HepG2 (cell line): Measurements from ENCODE around the gene SPRED2. TPM values are rescaled to one million over a fixed set of nuclear protein-coding genes. Genes with fewer than 3 reads are reported as not detected.

Experiments
- ATAC-seq: fragments of 200-7000 bp; cut with Tn5 transposase; 3 replicates; pipeline ENCODE4 v1.9.1; 2020; ENCODE audit warnings: mild to moderate bottlenecking, moderate library complexity
- BruUV-seq: library from RNA; stranded (reverse); fragments of 400-500 nt; replicated peaks from 2 replicates; lab custom pipeline; 2021; lab: Mats Ljungman, UMichigan
- CTCF ChIA-PET: fragments of 300-600 bp; formaldehyde crosslinking; extraction: SDS; loops from one replicate; lab custom pipeline; 2021; ENCODE audit warnings: low total read pairs, inconsistent platforms, low intra/inter-chr PET ratio; lab: Yijun Ruan, JAX
- POLR2A ChIA-PET: fragments of 350-600 bp; sonication (Branson Sonifier 250); formaldehyde crosslinking; loops from one replicate; lab custom pipeline; 2020; ENCODE audit warnings: antibody characterized with exemption, inconsistent platforms; lab: Yijun Ruan, JAX
- DNase-seq: peaks from one replicate; pipeline ENCODE4 v3.0.0-alpha.2; 2015; ENCODE audit warnings: low spot score
- FAIRE-seq: peaks from 3 replicates; lab custom pipeline; 2011; peaks lifted over from hg19 to GRCh38; lab: Jason Lieb, UNC
- H2AFZ ChIP-seq: one replicate; pipeline ENCODE4 v1.6.1; 2011; ENCODE audit warnings: low read length, inconsistent platforms
- H3K27ac ChIP-seq: fragments of 300-600 bp; 3 replicates; pipeline ENCODE4 v1.8.0; 2011; ENCODE audit warnings: mixed run types, mild to moderate bottlenecking, mixed read lengths, low read length, inconsistent platforms; ENCODE audit not compliant: insufficient read depth; ENCODE audit errors: extremely low read length
- H3K27me3 ChIP-seq, 2 experiments: fragments of 200-600 bp in 1 of 2; 2 replicates in 1 of 2; 3 replicates in 1 of 2; pipeline versions ENCODE4 v1.6.0 to v1.8.0; 2011; ENCODE audit warnings: low read length in 2 of 2, mild to moderate bottlenecking in 2 of 2, moderate library complexity in 2 of 2, inconsistent platforms in 1 of 2; ENCODE audit not compliant: insufficient read depth in 2 of 2, control insufficient read depth in 1 of 2
- H3K36me3 ChIP-seq, 2 experiments: fragments of 200-600 bp in 1 of 2; replicated peaks in 1 of 2; 2 replicates in 1 of 2; 3 replicates in 1 of 2; pipeline versions ENCODE4 v1.5.1 to v1.8.0; 2011; ENCODE audit warnings: low read length in 2 of 2, inconsistent platforms in 1 of 2; ENCODE audit not compliant: insufficient read depth in 2 of 2, control insufficient read depth in 1 of 2
- H3K4me1 ChIP-seq: 2 replicates; pipeline ENCODE4 v1.5.1; 2012; ENCODE audit warnings: low read length, inconsistent platforms; ENCODE audit not compliant: insufficient read depth
- H3K4me2 ChIP-seq: 2 replicates; pipeline ENCODE4 v1.6.0; 2011; ENCODE audit warnings: low read depth, low read length, inconsistent platforms
- H3K4me3 ChIP-seq, 3 experiments: fragments of 200-600 bp in 1 of 3; sonication (generic), shearing (Covaris generic) in 1 of 3; replicated peaks in 1 of 3; 2 replicates each; pipeline ENCODE4 v1.5.1; 2011 to 2016; ENCODE audit warnings: low read length in 3 of 3, inconsistent platforms in 2 of 3, low read depth in 2 of 3, mild to moderate bottlenecking in 2 of 3, control low read depth in 1 of 3, mixed read lengths in 1 of 3; ENCODE audit not compliant: insufficient read depth in 1 of 3
- H3K79me2 ChIP-seq: one replicate; pipeline ENCODE4 v1.6.1; 2011; ENCODE audit warnings: low read length, inconsistent platforms; ENCODE audit not compliant: insufficient read depth
- H3K9ac ChIP-seq: 2 replicates; pipeline ENCODE4 v1.6.0; 2011; ENCODE audit warnings: mild to moderate bottlenecking, low read depth, low read length, inconsistent platforms; ENCODE audit not compliant: insufficient read depth
- H3K9me3 ChIP-seq: 2 replicates; pipeline ENCODE4 v1.5.1; 2012; ENCODE audit warnings: mild to moderate bottlenecking, low read length
- H4K20me1 ChIP-seq: 2 replicates; pipeline ENCODE4 v1.6.0; 2011; ENCODE audit warnings: inconsistent platforms, mild to moderate bottlenecking, low read length, moderate library complexity; ENCODE audit not compliant: insufficient read depth
- ATF4 ChIP-seq, 2 experiments: fragments of 450-650 bp in 1 of 2; sonication (generic) in 1 of 2; formaldehyde crosslinking; IDR thresholded peaks; 2 replicates each; pipeline versions ENCODE4 v1.5.0 to v1.8.0; 2020 to 2022; ENCODE audit warnings: mild to moderate bottlenecking in 1 of 2, missing genetic modification reagents in 1 of 2
- ATF7 ChIP-seq, 2 experiments: fragments of 450-650 bp in 1 of 2; sonication (generic) in 1 of 2; formaldehyde crosslinking in 1 of 2; IDR thresholded peaks; 2 replicates each; pipeline versions ENCODE4 v1.4.0 to v1.6.1; 2016 to 2020; ENCODE audit warnings: antibody characterized with exemption in 1 of 2, mild to moderate bottlenecking in 1 of 2, missing genetic modification reagents in 1 of 2
- CEBPB ChIP-seq: IDR thresholded peaks from 2 replicates; pipeline ENCODE4 v1.6.1; 2011; ENCODE audit warnings: low read depth, low read length, improper control_type of control experiment, borderline replicate concordance
- CEBPG ChIP-seq: IDR thresholded peaks from 2 replicates; pipeline ENCODE4 v1.6.1; 2016
- HNRNPUL1 ChIP-seq: fragments of 200-400 bp; formaldehyde crosslinking; IDR thresholded peaks from 2 replicates; pipeline ENCODE4 v1.6.1; 2017; ENCODE audit warnings: low read depth, mild to moderate bottlenecking, low read length, moderate library complexity
- IRF2 ChIP-seq: IDR thresholded peaks from 2 replicates; pipeline ENCODE4 v1.6.1; 2018; ENCODE audit warnings: missing genetic modification reagents, missing compliant biosample characterization
- PHF5A ChIP-seq: IDR thresholded peaks from one replicate; pipeline ENCODE4 v1.6.1; 2018; ENCODE audit warnings: low read depth, missing genetic modification reagents; ENCODE audit not compliant: unreplicated experiment
- PPARG ChIP-seq: conservative IDR thresholded peaks from 2 replicates; pipeline ENCODE4 v1.6.1; 2016; ENCODE audit warnings: missing biosample characterization, missing genetic modification reagents
- SOX13 ChIP-seq, 3 experiments: fragments of 450-650 bp in 1 of 3; sonication (generic) in 1 of 3; formaldehyde crosslinking in 1 of 3; IDR thresholded peaks in 2 of 3; conservative IDR thresholded peaks in 1 of 3; 2 replicates each; pipeline versions ENCODE4 v1.5.0 to v1.6.1; 2016 to 2020; ENCODE audit warnings: antibody characterized with exemption in 1 of 3, mild to moderate bottlenecking in 1 of 3, missing compliant biosample characterization in 1 of 3, missing genetic modification reagents in 1 of 3, moderate library complexity in 1 of 3
- ZFP36L2 ChIP-seq: sonication (generic); formaldehyde crosslinking; IDR thresholded peaks from 2 replicates; pipeline ENCODE4 v1.4.0; 2020; ENCODE audit warnings: missing genetic modification reagents
- ZMYM2 ChIP-seq: sonication (generic); formaldehyde crosslinking; IDR thresholded peaks from 2 replicates; pipeline ENCODE4 v1.8.0; 2022; ENCODE audit warnings: mild to moderate bottlenecking, missing genetic modification reagents
- WGBS: methylation state at CpG from one replicate; pipeline ENCODE4 v1.1.6; 2017; ENCODE audit warnings: low lambda C conversion rate; 5-methylcytosine and 5-hydroxymethylcytosine counted together
- in situ Hi-C: cut with HindIII; loops from 2 replicates; pipeline ENCODE4 v1.10.0; 2017; ENCODE audit warnings: low pct_unique_long_range_greater_than_20kb; ENCODE audit not compliant: extremely low pct_ligation_motif_present
- intact Hi-C: fragments of 100-400 bp; cut with micrococcal nuclease; formaldehyde crosslinking; loops from one replicate; pipeline ENCODE4 v1.10.0; 2022; ENCODE audit not compliant: unreplicated experiment
- polyA plus RNA-seq, 8 experiments: library from polyadenylated mRNA; depleted of rRNA in 3 of 8; stranded (reverse) in 7 of 8; unstranded in 1 of 8; fragments of >200 nt; fragmentation: Illumina TruSeq in 4 of 8; extraction: Trizol in 4 of 8; gene quantifications; 2 replicates each; pipeline versions ENCODE4 v1.2.1 to v1.2.3, GENCODE V29; 2011 to 2016; ENCODE audit warnings: low read depth in 4 of 8, missing spikeins in 1 of 8, mixed read lengths in 1 of 8; ENCODE audit not compliant: insufficient read depth in 1 of 8
- total RNA-seq, 5 experiments: library from RNA; depleted of rRNA; stranded (reverse); fragments of >200 nt; fragmentation: Illumina TruSeq; extraction: Trizol; gene quantifications; 2 replicates each; pipeline ENCODE4 v1.2.3, GENCODE V29; 2016; ENCODE audit warnings: low read depth in 1 of 5

The SPRED2 gene
- total and polyA plus RNA-seq, 2 of the 13 experiments (the other 11 are each of a cell fraction or from before 2014, with no cell fraction given) = 13.0 to 37.0 TPM

GRCh38 chr2:65432227-65433190, at the start of gene SPRED2 (continued):
- peak; percentile 84 for TF ChIP-seq ZMYM2 (CRISPR knock-in tag)
- TF ChIP-seq SOX13 (IDR thresholded peaks at IDR 0.05) = no peak
- TF ChIP-seq SOX13 (CRISPR knock-in tag; conservative IDR thresholded peaks at IDR 0.05 in 1 of 2, IDR thresholded peaks at IDR 0.05 in 1 of 2) = peak in 1 of 2 experiments; percentile 84; a peak in 1 of 4 replicates

DNA sequence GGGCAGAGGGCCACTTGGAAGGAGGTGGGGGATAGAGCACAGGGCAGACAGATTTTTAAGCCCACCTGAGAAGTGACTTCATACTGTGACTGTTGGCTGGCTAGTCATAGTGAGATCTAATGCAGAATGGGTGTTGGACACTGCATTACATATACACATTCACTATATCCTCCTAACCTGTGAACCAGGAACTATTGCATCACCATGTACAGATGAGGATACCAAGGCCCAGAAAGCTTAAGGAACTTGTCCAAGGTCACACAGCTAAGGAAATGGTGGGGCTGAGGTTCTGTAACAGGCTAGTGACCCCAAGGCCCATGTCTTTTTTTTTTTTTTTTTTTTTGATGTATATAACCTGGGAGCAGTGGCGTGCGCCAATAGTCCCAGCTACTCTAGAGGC, 49.6 kb upstream of the SPRED2 start:
- Histone ChIP-seq H3K9ac (no peak overlapping the region), H3K27ac (no peak overlapping the region), H3K79me2 (no peaks in the 10 kb centered on the region), H2AFZ (no peak overlapping the region), H3K4me3 (no peak overlapping the region), H4K20me1 (no peaks in the 10 kb centered on the region), H3K9me3 (no peaks in the 10 kb centered on the region), H3K36me3 (no peaks in the 10 kb centered on the region), H3K27me3 (no peaks in the 10 kb centered on the region)
- intact Hi-C loops = loop anchor here (2.0 kb wide), 1 partner anchor 45 kb away; no protein-coding TSS in a partner anchor
- no TSS peak for BruUV-seq
- ATAC-seq = no peak
- POLR2A ChIA-PET = interaction anchor here (2.0 kb wide), 1 partner anchor 46 kb away, joined by 4 read pairs; no protein-coding TSS in a partner anchor
- CTCF ChIA-PET = no interaction called here
- TF ChIP-seq ZFP36L2 (CRISPR knock-in tag) (no peak), PHF5A (CRISPR knock-in tag) (no peak), CEBPB (peak; percentile 88), CEBPG (peak; percentile 68; the same call in 1 of the 2 replicates), PPARG (CRISPR knock-in tag) (no peak), IRF2 (CRISPR knock-in tag) (no peak), ATF4 (CRISPR knock-in tag; IDR thresholded peaks at IDR 0.05) (peak in 1 of 2 experiments; percentile 49; a peak in 1 of 4 replicates), ATF7 (IDR thresholded peaks at IDR 0.05) (peak; percentile 79), ATF7 (CRISPR knock-in tag; IDR thresholded peaks at IDR 0.05) (no peak), HNRNPUL1 (no peak)
- TF ChIP-seq, all 625 proteins: peak for 4
- WGBS = 97% methylated on average over 2 of the region's 2 CpGs
- Histone ChIP-seq H3K4me1 (peaks cover 38% of the 10 kb centered on the region), H3K4me2 (no peak overlapping the region)
- FAIRE-seq (no peak), DNase-seq (no peak)
- in situ Hi-C loops = no loop called here
